ENCODE data around the gene CDCA8.

CDCA8 gene

DNA sequence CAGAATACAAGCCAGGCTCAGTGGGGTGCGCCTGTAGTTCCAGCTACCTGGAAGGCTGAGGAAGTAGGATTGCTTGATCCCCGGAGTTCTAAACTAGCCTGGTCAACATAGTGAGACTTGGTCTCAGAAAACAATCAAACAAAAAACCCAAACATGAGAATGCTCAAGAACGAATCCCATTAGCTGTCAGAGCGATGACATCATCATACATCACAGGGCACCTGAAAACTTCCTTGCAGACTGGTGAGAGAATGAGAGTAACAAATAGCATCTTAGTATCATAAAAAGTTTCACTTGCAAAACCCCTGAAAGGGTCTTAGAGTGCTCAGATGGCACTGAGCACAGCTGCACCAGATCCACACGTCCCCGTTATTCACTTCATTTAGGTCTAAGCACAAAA lies 21.1 kb upstream of the CDCA8 start:
- Histone ChIP-seq H3K36me3 (ENCODE audit: low read length) (no peaks in the 10 kb centered on the region), H2AFZ (ENCODE audit: low read depth, low read length, severe bottlenecking) (no peak overlapping the region), H3K4me3 (ENCODE audit: insufficient read depth, low read length, poor library complexity, severe bottlenecking) (no peak overlapping the region), H3K9me3 (ENCODE audit: insufficient read depth, low read length) (no peaks in the 10 kb centered on the region), H3K27ac (ENCODE audit: low read depth, low read length) (no peak overlapping the region), H3K9ac (ENCODE audit: low read length) (no peak overlapping the region), H3K27me3 (ENCODE audit: low read length) (no peaks in the 10 kb centered on the region), H4K20me1 (ENCODE audit: low read depth, low read length) (no peaks in the 10 kb centered on the region), H3K9me2 (replicated peaks; ENCODE audit: insufficient read depth, low read length) (no peaks in the 10 kb centered on the region), H3F3A (ENCODE audit: insufficient read depth) (no peaks in the 10 kb centered on the region), H3K4me2 (ENCODE audit: low read depth, low read length, poor library complexity, severe bottlenecking) (no peak overlapping the region), H3K79me2 (ENCODE audit: insufficient read depth, low read length) (no peaks in the 10 kb centered on the region)
- TF ChIP-seq CTCF (IDR thresholded peaks at IDR 0.05; ENCODE audit: insufficient read depth, low read length, poor library complexity, severe bottlenecking) (no peak), EZH2phosphoT487 (conservative IDR thresholded peaks at IDR 0.05; ENCODE audit: low read length) (no peak)

GRCh38 chr1:37672136-37672870 lies 20.0 kb upstream of the CDCA8 start:
- H3K36me3 ChIP-seq (ENCODE audit: low read length): no peaks in the 10 kb centered on the region
- H3F3A ChIP-seq (ENCODE audit: insufficient read depth): no peaks in the 10 kb centered on the region
- H3K9me3 ChIP-seq (ENCODE audit: insufficient read depth, low read length): no peaks in the 10 kb centered on the region
- TF ChIP-seq CTCF (IDR thresholded peaks at IDR 0.05; ENCODE audit: insufficient read depth, low read length, poor library complexity, severe bottlenecking) (no peak), EZH2phosphoT487 (conservative IDR thresholded peaks at IDR 0.05; ENCODE audit: low read length) (no peak)
- no peaks in the 10 kb centered on the region for H3K79me2 ChIP-seq (ENCODE audit: insufficient read depth, low read length)
- H3K9ac ChIP-seq (ENCODE audit: low read length): no peak overlapping the region
- H4K20me1 ChIP-seq (ENCODE audit: low read depth, low read length): no peaks in the 10 kb centered on the region
- H3K9me2 ChIP-seq (replicated peaks; ENCODE audit: insufficient read depth, low read length): no peaks in the 10 kb centered on the region
- H3K27ac ChIP-seq (ENCODE audit: low read depth, low read length): no peak overlapping the region
- H3K4me2 ChIP-seq (ENCODE audit: low read depth, low read length, poor library complexity, severe bottlenecking): no peak overlapping the region
- no peak overlapping the region for H3K4me3 ChIP-seq (ENCODE audit: insufficient read depth, low read length, poor library complexity, severe bottlenecking)
- H3K27me3 ChIP-seq (ENCODE audit: low read length): no peaks in the 10 kb centered on the region
- H2AFZ ChIP-seq (ENCODE audit: low read depth, low read length, severe bottlenecking): no peak overlapping the region

DNA sequence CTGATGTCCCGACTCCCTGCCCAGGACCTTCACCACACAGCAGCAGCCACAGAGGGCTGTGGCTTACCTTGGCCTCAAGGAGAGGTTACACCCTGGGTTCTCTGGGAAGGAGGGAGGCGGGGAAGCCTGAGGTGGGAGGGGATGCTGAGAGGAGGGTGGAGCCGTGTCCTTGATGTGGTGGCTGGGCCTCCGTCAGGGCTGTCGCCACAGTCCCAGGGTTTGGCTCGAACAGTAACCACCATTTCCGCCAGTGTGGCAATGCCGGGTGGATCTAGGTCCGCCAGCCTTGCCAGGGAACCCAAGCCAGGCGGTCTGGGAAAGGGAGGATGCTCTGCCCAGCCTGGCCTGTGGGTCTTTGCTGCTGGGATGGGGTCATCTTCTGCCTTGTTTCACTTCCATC lies 18.4 kb upstream of the CDCA8 start:
- Histone ChIP-seq H3K4me3 (ENCODE audit: insufficient read depth, low read length, poor library complexity, severe bottlenecking) (no peak overlapping the region), H3F3A (ENCODE audit: insufficient read depth) (no peaks in the 10 kb centered on the region), H3K9ac (ENCODE audit: low read length) (no peak overlapping the region), H3K9me3 (ENCODE audit: insufficient read depth, low read length) (no peaks in the 10 kb centered on the region), H4K20me1 (ENCODE audit: low read depth, low read length) (no peaks in the 10 kb centered on the region), H3K79me2 (ENCODE audit: insufficient read depth, low read length) (no peaks in the 10 kb centered on the region), H3K36me3 (ENCODE audit: low read length) (no peaks in the 10 kb centered on the region), H3K9me2 (replicated peaks; ENCODE audit: insufficient read depth, low read length) (no peaks in the 10 kb centered on the region), H3K4me2 (ENCODE audit: low read depth, low read length, poor library complexity, severe bottlenecking) (no peak overlapping the region), H3K27ac (ENCODE audit: low read depth, low read length) (no peak overlapping the region), H2AFZ (ENCODE audit: low read depth, low read length, severe bottlenecking) (no peak overlapping the region), H3K27me3 (ENCODE audit: low read length) (no peaks in the 10 kb centered on the region)
- TF ChIP-seq EZH2phosphoT487 (conservative IDR thresholded peaks at IDR 0.05; ENCODE audit: low read length): no peak
- TF ChIP-seq CTCF (IDR thresholded peaks at IDR 0.05; ENCODE audit: insufficient read depth, low read length, poor library complexity, severe bottlenecking): no peak
